OCI-LY1 (cell line): ENCODE data around the gene MYO1D.

Experiments
- CTCF ChIP-seq: fragments of 200-600 bp; sonication (generic), shearing (Covaris generic); IDR thresholded peaks from 2 replicates; pipeline ENCODE4 v1.5.1; 2017; ENCODE audit warnings: mild to moderate bottlenecking, antibody characterized with exemption, low read length, moderate library complexity, mixed read lengths
- EZH2 ChIP-seq: fragments of 200-600 bp; sonication (generic), shearing (Covaris generic); IDR thresholded peaks from 2 replicates; pipeline ENCODE4 v1.8.0; 2017; ENCODE audit warnings: borderline replicate concordance, mixed run types, mild to moderate bottlenecking, antibody characterized with exemption, low read length, moderate library complexity, mixed read lengths

GRCh38 chr17:32755045-32755805, 121.7 kb downstream of the MYO1D start:
- TF ChIP-seq CTCF (peak; percentile 51; the same call in 1 of the 2 replicates), EZH2 (no peak)
